H9 (cell line): Measurements from ENCODE around the gene ITSN1. TPM values are rescaled to one million over a fixed set of nuclear protein-coding genes. Genes with fewer than 3 reads are reported as not detected.

ENCODE experiments used
- DNase-seq: peaks from one replicate; pipeline ENCODE4 v3.0.0-alpha.2; 2017
- H2AFZ ChIP-seq: one replicate; pipeline ENCODE4 v1.6.1; 2013; ENCODE audit warnings: mild to moderate bottlenecking, low read length, control low read depth, moderate library complexity
- H2AK5ac ChIP-seq: 2 replicates; pipeline ENCODE4 v1.6.1; 2013; ENCODE audit warnings: low read length, control low read depth, mixed read lengths; ENCODE audit not compliant: insufficient read length
- H2BK120ac ChIP-seq: one replicate; pipeline ENCODE4 v1.6.1; 2013; ENCODE audit warnings: low read depth, mild to moderate bottlenecking, low read length, control low read depth, inconsistent platforms; ENCODE audit not compliant: poor library complexity, severe bottlenecking
- H2BK12ac ChIP-seq: 2 replicates; pipeline ENCODE4 v1.6.1; 2013; ENCODE audit warnings: low read length, control low read depth, mixed read lengths, low read depth; ENCODE audit not compliant: insufficient read length
- H2BK15ac ChIP-seq: 2 replicates; pipeline ENCODE4 v1.6.1; 2013; ENCODE audit warnings: low read depth, low read length, control low read depth
- H2BK20ac ChIP-seq: one replicate; pipeline ENCODE4 v1.6.1; 2013; ENCODE audit warnings: low read depth, mild to moderate bottlenecking, low read length, control low read depth, inconsistent platforms; ENCODE audit not compliant: poor library complexity, severe bottlenecking
- H2BK5ac ChIP-seq: 2 replicates; pipeline ENCODE4 v1.6.1; 2013; ENCODE audit warnings: low read length, control low read depth, mixed read lengths; ENCODE audit not compliant: insufficient read length
- H3K14ac ChIP-seq: 2 replicates; pipeline ENCODE4 v1.6.1; 2013; ENCODE audit warnings: low read length, control low read depth; ENCODE audit not compliant: insufficient read depth
- H3K18ac ChIP-seq: 2 replicates; pipeline ENCODE4 v1.6.1; 2013; ENCODE audit warnings: low read depth, mild to moderate bottlenecking, mixed read lengths, low read length, control low read depth; ENCODE audit not compliant: insufficient read length
- H3K23ac ChIP-seq: 2 replicates; pipeline ENCODE4 v1.6.1; 2013; ENCODE audit warnings: low read length, control low read depth, mixed read lengths, low read depth; ENCODE audit not compliant: insufficient read length
- H3K23me2 ChIP-seq: 2 replicates; pipeline ENCODE4 v1.6.1; 2013; ENCODE audit warnings: low read depth, mild to moderate bottlenecking, mixed read lengths, low read length, control low read depth; ENCODE audit not compliant: insufficient read length, poor library complexity, severe bottlenecking
- H3K27ac ChIP-seq: 2 replicates; pipeline ENCODE4 v1.5.1; 2013; ENCODE audit warnings: low read length, control low read depth, mixed read lengths, low read depth; ENCODE audit not compliant: insufficient read length
- H3K27me3 ChIP-seq: 2 replicates; pipeline ENCODE4 v1.6.1; 2013; ENCODE audit warnings: low read length, control low read depth, inconsistent platforms; ENCODE audit not compliant: insufficient read depth
- H3K4ac ChIP-seq: 2 replicates; pipeline ENCODE4 v1.6.1; 2013; ENCODE audit warnings: low read depth, mild to moderate bottlenecking, control low read depth, inconsistent platforms, low read length, moderate library complexity
- H3K4me1 ChIP-seq: 2 replicates; pipeline ENCODE4 v1.6.1; 2013; ENCODE audit warnings: low read length, control low read depth, inconsistent platforms; ENCODE audit not compliant: insufficient read depth
- H3K4me2 ChIP-seq: 2 replicates; pipeline ENCODE4 v1.6.1; 2013; ENCODE audit warnings: low read length, control low read depth, mixed read lengths; ENCODE audit not compliant: insufficient read length, insufficient read depth
- H3K56ac ChIP-seq: 2 replicates; pipeline ENCODE4 v1.6.1; 2013; ENCODE audit warnings: low read depth, mild to moderate bottlenecking, mixed read lengths, low read length, control low read depth; ENCODE audit not compliant: insufficient read length
- H3K79me1 ChIP-seq: 2 replicates; pipeline ENCODE4 v1.6.1; 2013; ENCODE audit warnings: low read depth, mild to moderate bottlenecking, moderate library complexity, low read length, control low read depth, inconsistent platforms; ENCODE audit not compliant: insufficient read depth, poor library complexity, severe bottlenecking
- H3K79me2 ChIP-seq: 2 replicates; pipeline ENCODE4 v1.6.1; 2013; ENCODE audit warnings: low read length, control low read depth, inconsistent platforms; ENCODE audit not compliant: insufficient read depth
- H3K9ac ChIP-seq: 2 replicates; pipeline ENCODE4 v1.6.1; 2013; ENCODE audit warnings: low read length, control low read depth, mixed read lengths; ENCODE audit not compliant: insufficient read length; ENCODE audit errors: extremely low read depth
- H3K9me3 ChIP-seq: one replicate; pipeline ENCODE4 v1.6.1; 2013; ENCODE audit warnings: low read depth, low read length, inconsistent platforms; ENCODE audit not compliant: control insufficient read depth
- H3T11ph ChIP-seq: one replicate; pipeline ENCODE4 v1.6.1; 2013; ENCODE audit warnings: mild to moderate bottlenecking, low read length, control low read depth, inconsistent platforms
- H4K20me1 ChIP-seq: one replicate; pipeline ENCODE4 v1.6.1; 2013; ENCODE audit not compliant: control insufficient read depth, insufficient read length, insufficient read depth
- H4K5ac ChIP-seq: 2 replicates; pipeline ENCODE4 v1.6.1; 2013; ENCODE audit warnings: low read depth, mild to moderate bottlenecking, mixed read lengths, low read length, control low read depth; ENCODE audit not compliant: insufficient read length
- H4K8ac ChIP-seq: replicated peaks from 2 replicates; pipeline ENCODE4 v1.6.1; 2013; ENCODE audit warnings: low read length, control low read depth, mixed read lengths, low read depth; ENCODE audit not compliant: insufficient read length
- H4K91ac ChIP-seq: 2 replicates; pipeline ENCODE4 v1.6.1; 2013; ENCODE audit warnings: low read depth, mild to moderate bottlenecking, moderate library complexity, mixed read lengths, low read length, control low read depth; ENCODE audit not compliant: insufficient read length
- H3K27ac Mint-ChIP-seq, 3 experiments: 2 replicates in 2 of 3; 3 replicates in 1 of 3; pipeline ENCODE4 v1.8.0; 2020 to 2021; ENCODE audit warnings: mixed read lengths in 3 of 3, mild to moderate bottlenecking in 1 of 3, moderate library complexity in 1 of 3
- H3K27me3 Mint-ChIP-seq: 2 replicates; pipeline ENCODE4 v1.8.0; 2021; ENCODE audit warnings: low read depth, mild to moderate bottlenecking, moderate library complexity, mixed read lengths
- H3K36me3 Mint-ChIP-seq, 3 experiments: 2 replicates in 2 of 3; 3 replicates in 1 of 3; pipeline ENCODE4 v1.8.0; 2020 to 2021; ENCODE audit warnings: low read depth in 3 of 3, mixed read lengths in 3 of 3; ENCODE audit not compliant: insufficient read depth in 1 of 3
- H3K4me1 Mint-ChIP-seq, 2 experiments: 2 replicates each; pipeline ENCODE4 v1.8.0; 2020; ENCODE audit warnings: mixed read lengths in 2 of 2
- H3K4me3 Mint-ChIP-seq, 2 experiments: 2 replicates in 1 of 2; 3 replicates in 1 of 2; pipeline ENCODE4 v1.8.0; 2020 to 2021; ENCODE audit warnings: mild to moderate bottlenecking in 2 of 2, mixed read lengths in 2 of 2, moderate library complexity in 1 of 2
- H3K9me3 Mint-ChIP-seq, 2 experiments: 2 replicates in 1 of 2; 3 replicates in 1 of 2; pipeline ENCODE4 v1.8.0; 2020; ENCODE audit warnings: mild to moderate bottlenecking in 2 of 2, mixed read lengths in 2 of 2, moderate library complexity in 1 of 2
- WGBS: extraction: QIAGEN DNeasy Blood & Tissue Kit; methylation state at CpG from one replicate; pipeline ENCODE4 v1.1.7; 2013; ENCODE audit warnings: missing lambda C conversion rate, low lambda C conversion rate, mixed read lengths; ENCODE audit not compliant: insufficient read length; ENCODE audit errors: extremely low coverage; 5-methylcytosine and 5-hydroxymethylcytosine counted together
- total RNA-seq: library from RNA; stranded (reverse); gene quantifications from 2 replicates; pipeline ENCODE4 v1.2.1, GENCODE V29; 2021
- TF ChIP-seq, protein P1 (sequence below): fragments of 200-600 bp; sonication (generic); conservative IDR thresholded peaks from 3 replicates; pipeline ENCODE4 v1.8.0; 2021; ENCODE audit warnings: antibody characterized with exemption, mild to moderate bottlenecking

ITSN1 gene
- total RNA-seq, 1 experiment from 2014 or later, result 94.2 TPM

DNA sequence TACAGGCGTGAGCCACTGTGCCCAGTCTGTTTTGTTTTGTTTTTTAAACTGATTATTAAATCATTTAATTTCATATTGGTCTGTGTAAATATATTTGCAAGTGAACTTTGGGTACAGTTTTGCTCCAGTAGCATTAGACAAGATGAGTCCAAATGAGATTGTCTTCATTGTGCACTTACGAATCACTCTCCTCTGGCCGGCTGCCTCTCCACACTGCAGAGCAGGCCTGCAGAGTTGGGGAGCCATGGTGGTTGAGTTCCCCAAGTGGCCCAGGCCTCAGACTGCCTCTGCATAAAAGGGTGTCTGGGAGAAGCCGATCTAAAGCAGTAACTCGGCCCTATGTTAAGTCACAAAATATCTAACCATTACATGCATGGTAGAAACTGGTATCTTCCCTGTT is 198.5 kb downstream of the ITSN1 start:
- H3K23me2 ChIP-seq, result no peaks in the 10 kb centered on the region
- no peaks in the 10 kb centered on the region for H3K79me2 ChIP-seq
- no peaks in the 10 kb centered on the region for H3K27me3 ChIP-seq
- H3K9me3 ChIP-seq, result no peaks in the 10 kb centered on the region
- no peak overlapping the region for H3T11ph ChIP-seq
- Mint-ChIP-seq H3K27ac (no peak overlapping the region), H3K36me3 (peaks cover 24 to 43% (median 39%) of the 10 kb centered on the region in 3 experiments; a peak in 6 of 7 replicates), H3K4me1 (peaks cover 17 to 20% of the 10 kb centered on the region in 2 experiments), H3K27me3 (no peaks in the 10 kb centered on the region), H3K9me3 (no peaks in the 10 kb centered on the region), H3K4me3 (no peak overlapping the region)
- no peak overlapping the region for H2AFZ ChIP-seq
- no peak overlapping the region for H3K4me2 ChIP-seq
- no peak overlapping the region for H4K5ac ChIP-seq
- H2BK15ac ChIP-seq, result no peak overlapping the region
- H3K27ac ChIP-seq, result no peak overlapping the region
- no peak overlapping the region for H3K9ac ChIP-seq
- H3K18ac ChIP-seq, result no peak overlapping the region
- no peak overlapping the region for H2BK20ac ChIP-seq
- no peak overlapping the region for H3K4ac ChIP-seq
- no peak overlapping the region for H3K23ac ChIP-seq
- DNase-seq, result no peak
- no peak overlapping the region for H2BK120ac ChIP-seq
- no peak overlapping the region for H2AK5ac ChIP-seq
- H2BK12ac ChIP-seq, result no peak overlapping the region
- no peak overlapping the region for H3K14ac ChIP-seq
- no peaks in the 10 kb centered on the region for H4K20me1 ChIP-seq
- H4K8ac ChIP-seq, result no peak overlapping the region
- H3K79me1 ChIP-seq, result no peaks in the 10 kb centered on the region
- no peak overlapping the region for H4K91ac ChIP-seq
- no CpG with 5 or more reads among the region's 5 CpGs for WGBS
- no peak overlapping the region for H3K56ac ChIP-seq
- no peak overlapping the region for H2BK5ac ChIP-seq
- H3K4me1 ChIP-seq, result no peaks in the 10 kb centered on the region
- TF ChIP-seq, protein P1, sequence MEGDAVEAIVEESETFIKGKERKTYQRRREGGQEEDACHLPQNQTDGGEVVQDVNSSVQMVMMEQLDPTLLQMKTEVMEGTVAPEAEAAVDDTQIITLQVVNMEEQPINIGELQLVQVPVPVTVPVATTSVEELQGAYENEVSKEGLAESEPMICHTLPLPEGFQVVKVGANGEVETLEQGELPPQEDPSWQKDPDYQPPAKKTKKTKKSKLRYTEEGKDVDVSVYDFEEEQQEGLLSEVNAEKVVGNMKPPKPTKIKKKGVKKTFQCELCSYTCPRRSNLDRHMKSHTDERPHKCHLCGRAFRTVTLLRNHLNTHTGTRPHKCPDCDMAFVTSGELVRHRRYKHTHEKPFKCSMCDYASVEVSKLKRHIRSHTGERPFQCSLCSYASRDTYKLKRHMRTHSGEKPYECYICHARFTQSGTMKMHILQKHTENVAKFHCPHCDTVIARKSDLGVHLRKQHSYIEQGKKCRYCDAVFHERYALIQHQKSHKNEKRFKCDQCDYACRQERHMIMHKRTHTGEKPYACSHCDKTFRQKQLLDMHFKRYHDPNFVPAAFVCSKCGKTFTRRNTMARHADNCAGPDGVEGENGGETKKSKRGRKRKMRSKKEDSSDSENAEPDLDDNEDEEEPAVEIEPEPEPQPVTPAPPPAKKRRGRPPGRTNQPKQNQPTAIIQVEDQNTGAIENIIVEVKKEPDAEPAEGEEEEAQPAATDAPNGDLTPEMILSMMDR, result no peak
